CD4-positive, alpha-beta T cell treated with Interleukin-6 at 100 ng/mL for 8 hours (primary cell): ENCODE data around the gene NOM1.

Experiments used
- DNase-seq: peaks from one replicate; pipeline ENCODE4 v3.0.0-alpha.2; 2020; ENCODE audit warnings: mixed read lengths, low spot score

NOM1 gene

DNA sequence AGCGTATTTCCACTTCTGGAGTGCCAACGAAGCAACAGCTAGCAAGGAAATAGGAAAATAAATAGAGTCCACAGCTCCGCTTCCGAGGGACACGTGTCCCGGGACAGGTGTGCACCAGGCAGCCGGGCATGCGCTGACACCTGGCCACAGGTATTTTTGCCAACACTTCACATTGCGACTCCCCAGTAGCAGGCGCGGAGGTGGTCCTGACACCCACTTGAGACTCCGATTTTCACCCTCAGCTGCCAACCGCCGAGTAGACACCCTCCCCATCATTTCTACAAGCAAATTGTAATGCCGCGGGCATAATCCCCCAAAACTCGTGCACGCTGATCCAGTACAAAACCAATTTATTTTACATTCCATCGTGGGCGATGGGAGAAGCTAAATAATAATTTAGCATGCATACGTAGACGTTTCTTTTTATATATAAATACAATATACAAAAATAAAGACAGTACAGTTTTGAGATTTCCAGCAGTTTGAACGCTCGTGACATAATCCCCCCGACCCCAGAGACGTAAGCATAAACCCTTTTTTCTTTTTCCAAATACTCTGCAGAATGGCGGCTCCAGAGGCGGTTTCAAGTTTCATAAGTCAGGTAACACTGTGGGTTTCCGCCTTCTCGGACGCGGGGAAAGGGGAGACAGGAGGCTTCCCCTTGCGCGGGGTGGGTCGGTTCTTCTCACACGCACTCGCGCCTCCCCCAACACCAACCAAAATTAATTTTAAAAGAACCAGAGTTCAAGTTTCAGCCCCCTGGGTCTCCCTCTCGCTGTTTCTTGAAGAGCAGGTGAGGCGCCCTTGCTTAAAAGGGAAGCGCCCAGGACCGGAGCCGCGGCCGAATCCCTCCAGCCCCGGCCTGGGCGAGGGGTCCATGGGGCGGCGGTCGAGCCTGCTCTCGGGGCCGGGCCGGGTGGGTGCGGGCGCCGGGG lies 55.3 kb downstream of the NOM1 start:
- no peak for DNase-seq

DNA sequence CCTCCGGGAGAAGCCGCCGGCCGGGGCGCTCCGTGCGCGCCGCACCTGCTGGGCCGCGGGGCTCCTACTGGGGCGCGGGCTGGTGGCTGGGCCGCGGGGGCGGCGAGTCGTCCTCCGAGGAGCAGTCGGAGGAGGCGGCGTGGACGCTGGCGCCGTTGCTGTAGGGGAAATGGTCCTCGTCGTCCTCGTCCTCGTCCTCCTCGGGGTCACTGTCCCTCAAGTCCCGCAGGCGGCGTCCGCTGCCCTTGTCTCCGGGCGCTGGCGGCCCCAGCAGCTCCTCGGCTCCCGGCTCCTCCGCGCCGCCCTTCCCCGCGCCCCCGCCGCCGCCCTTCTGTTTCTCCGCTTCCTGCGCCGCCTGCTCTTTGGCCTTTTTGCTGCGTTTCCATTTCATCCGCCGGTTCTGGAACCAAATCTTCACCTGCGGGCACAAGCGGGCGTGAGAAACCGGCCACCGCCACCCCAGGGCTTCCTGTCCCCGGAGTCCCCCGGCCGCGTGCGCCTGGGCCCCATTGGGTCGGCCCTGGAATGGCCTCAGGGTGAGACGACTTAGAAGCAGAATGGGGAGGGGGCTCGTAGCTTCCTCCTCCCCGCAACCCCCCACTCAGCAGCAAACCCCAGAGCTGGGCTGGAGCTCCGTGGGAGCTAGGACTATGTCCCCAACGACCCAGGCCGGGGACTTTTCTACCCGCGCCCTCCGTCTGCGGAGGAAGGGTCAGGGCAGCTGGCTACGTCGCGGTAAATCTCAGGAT lies 56.1 kb downstream of the NOM1 start:
- no peak for DNase-seq

GRCh38 chr7:157006205-157006747 lies 56.8 kb downstream of the NOM1 start:
- no peak for DNase-seq

GRCh38 chr7:157006829-157007469 lies 57.4 kb downstream of the NOM1 start:
- DNase-seq, result no peak

- DNase-seq, result no peak
These were observed 58.1 kb downstream of the NOM1 start for GRCh38 chr7:157007470-157008066.

GRCh38 chr7:157008206-157009169 lies 59.0 kb downstream of the NOM1 start:
- DNase-seq, result no peak

- no peak for DNase-seq
These were observed 59.8 kb downstream of the NOM1 start for GRCh38 chr7:157009170-157009777.

- no peak for DNase-seq
These were observed 60.5 kb downstream of the NOM1 start for GRCh38 chr7:157009778-157010587.

GRCh38 chr7:157010588-157011332 lies 61.2 kb downstream of the NOM1 start, which contains the start of gene MNX1:
Gene MNX1, minus strand, starts transcription at chr7:157010663. Its CDS starts 313 bp downstream, at chr7:157010350.
- DNase-seq, result no peak

DNA sequence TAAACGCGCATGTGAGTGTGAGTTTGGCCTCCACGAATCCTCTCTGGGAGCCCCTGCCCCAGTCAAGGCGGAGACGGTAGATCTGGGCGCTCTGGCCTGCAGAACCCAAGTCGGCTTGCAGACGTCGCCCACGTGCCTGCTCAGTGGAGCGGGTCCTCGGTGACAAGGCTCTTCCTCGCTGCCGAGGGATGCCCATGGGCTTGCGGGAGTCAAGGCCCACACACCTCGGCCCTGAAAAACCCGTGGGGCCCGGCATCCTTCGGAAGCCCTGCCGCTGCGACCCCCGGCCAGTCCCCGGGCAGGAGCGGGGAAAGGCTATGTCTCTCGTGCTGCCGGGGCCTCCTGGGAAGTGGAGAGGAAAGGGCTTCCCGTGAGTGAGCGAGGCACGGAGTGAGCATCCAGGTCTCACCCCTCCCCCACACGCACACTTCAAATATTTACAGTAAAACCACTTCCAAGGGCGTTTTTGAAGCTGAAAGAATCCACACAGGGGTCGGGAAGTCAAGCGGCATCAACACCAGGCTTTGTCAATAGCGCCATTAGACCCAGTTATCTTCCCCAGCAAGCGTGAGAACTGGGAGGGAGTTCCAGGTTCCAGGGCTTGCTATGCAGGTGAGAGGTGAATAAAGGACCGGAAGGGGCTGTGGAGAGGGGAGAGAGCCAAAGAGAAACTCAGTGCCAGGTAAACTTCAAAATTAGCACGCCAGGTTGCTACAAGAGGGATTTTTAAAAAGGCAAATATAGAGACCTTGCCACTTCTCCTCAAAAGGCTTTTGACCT lies 62.0 kb downstream of the NOM1 start:
- no peak for DNase-seq

DNA sequence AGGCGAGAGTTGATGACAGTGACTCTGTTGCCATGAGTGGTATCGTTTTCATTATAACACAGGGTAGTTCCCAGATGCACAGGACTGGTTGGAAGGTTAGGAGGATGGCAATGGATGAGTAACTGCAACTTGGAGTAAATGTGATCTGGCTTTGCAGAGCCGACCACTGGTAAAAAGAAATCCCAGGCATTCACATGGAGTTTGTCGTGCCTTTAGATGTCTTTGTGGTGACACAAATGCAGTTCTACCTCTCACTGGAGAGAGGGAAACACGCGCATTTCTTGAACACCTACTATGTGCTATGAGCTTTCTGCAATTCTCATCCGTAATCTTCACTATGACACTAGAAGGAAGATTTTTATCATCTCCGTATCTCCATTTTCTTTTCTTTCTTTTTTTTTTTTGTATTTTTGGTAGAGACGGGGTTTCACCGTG lies 62.6 kb downstream of the NOM1 start:
- DNase-seq, result no peak

GRCh38 chr7:157013101-157013500 lies 63.6 kb downstream of the NOM1 start:
- DNase-seq, result no peak

GRCh38 chr7:157013602-157014549 lies 64.4 kb downstream of the NOM1 start:
- no peak for DNase-seq

- DNase-seq, result no peak
These were observed 65.4 kb downstream of the NOM1 start for GRCh38 chr7:157014635-157015555.

GRCh38 chr7:157016024-157016351 lies 66.5 kb downstream of the NOM1 start:
- no peak for DNase-seq
